ENCODE data around the gene PDK1.

The PDK1 gene

DNA sequence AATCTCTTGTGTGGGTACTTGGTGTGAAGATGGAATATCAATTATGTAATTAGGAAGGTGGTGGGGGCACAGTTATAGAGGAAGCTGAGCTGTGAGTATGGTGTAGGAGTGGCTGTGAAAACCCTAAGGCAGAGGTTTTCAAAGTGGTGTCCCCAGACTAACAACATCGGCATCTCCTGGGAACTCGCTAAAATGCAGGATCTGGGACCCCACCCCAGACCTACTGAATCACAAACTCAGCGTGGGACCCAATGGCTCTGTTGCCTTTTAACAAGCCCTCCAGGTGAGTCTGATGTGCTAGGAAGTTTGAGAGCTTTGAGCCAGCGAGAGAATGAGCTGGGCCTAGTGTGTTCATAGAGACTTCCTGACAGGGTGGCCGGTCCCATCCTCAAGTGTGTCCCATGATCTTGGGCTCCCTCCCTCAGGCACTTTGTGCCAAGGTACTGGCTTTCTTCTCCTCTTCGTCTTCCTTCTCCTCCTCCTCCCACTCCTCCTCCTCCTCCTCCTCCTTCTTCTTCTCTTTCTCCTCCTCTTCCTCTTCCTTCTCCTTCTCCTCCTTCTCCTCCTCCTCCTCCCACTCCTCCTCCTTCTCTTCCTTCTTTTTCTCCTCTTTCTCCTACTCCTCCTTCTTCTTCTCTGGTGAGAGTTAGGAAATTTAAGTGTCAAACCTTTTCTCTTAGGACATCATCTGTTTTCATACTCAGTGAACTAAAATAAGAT, 86.6 kb downstream of the PDK1 start:
- no peak for DNase-seq (ENCODE audit: low spot score)

DNA sequence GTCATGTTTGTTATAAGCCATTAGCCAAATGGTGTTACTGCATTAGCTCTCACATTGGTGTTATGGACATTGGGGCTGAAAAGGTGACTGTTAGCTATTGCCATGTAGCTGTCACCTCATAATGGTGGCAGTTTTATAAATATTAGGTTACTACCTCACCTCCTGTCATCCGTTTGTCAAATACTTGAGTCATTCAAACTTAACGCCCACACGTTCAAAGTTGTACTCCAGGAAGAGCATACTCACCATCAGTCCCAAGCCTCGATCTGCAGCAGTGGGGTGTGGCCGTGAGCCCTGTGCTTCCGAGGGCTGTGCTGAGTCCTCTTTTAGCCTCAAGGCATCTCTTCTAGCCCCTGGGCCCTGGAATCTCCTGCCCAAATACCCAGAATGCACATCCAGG, 87.3 kb downstream of the PDK1 start:
- no peak for DNase-seq (ENCODE audit: low spot score)

DNA sequence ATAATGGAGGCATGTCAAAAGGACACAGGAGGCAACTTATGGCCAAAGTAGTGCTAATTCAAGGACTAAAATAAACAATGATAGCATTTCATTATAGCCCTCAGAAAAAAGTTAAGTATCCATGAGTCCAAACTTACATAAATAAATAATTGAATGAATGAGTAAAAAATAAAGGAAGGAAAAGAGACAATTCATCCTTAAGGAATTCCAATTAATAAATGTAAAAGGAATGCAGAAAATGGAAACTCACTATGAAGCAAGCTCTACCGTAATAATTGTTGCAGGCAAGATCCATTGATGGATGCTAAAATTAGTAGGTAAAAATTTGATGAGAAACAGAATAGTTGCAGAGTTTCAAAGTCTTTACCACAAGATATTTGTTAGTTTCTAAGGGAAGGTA, 91.5 kb downstream of the PDK1 start:
- no peak for DNase-seq (ENCODE audit: low spot score)

DNA sequence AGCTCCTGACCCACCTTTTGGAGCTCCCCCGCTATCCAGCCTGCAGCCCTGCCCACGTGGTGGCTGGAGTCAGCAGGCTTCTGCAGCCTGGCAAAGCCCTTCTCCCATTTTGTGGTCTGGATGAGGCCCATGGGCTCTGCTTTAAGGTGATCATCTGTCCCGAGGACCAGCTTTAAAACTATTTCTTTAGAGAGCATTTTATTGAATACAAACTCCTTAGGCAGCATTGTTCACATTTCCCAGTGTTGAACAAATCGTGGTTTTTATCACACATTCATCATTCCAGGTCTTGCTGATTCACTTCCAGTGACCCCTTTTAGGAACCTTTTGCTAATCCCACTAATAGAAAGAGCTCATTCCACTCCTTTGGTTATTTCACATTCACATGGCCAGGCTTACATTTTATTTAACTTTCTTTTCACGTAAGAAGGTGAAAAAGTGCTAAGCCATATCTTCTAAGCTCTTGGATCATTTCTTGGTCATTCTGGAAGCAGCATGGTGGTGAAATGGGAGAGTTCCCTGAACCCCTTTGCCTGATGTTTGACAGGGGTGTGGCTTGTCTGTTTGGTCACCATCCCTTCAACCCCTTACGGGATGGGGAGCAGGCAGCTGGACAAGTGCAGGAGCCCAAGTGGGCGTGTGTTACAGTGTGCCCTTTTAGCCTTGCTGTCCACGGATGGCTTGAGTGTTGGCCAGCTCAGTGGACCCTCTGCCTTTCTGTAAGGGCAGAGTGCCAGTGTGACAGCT, 99.4 kb downstream of the PDK1 start:
- no peak for DNase-seq (ENCODE audit: low spot score)

DNA sequence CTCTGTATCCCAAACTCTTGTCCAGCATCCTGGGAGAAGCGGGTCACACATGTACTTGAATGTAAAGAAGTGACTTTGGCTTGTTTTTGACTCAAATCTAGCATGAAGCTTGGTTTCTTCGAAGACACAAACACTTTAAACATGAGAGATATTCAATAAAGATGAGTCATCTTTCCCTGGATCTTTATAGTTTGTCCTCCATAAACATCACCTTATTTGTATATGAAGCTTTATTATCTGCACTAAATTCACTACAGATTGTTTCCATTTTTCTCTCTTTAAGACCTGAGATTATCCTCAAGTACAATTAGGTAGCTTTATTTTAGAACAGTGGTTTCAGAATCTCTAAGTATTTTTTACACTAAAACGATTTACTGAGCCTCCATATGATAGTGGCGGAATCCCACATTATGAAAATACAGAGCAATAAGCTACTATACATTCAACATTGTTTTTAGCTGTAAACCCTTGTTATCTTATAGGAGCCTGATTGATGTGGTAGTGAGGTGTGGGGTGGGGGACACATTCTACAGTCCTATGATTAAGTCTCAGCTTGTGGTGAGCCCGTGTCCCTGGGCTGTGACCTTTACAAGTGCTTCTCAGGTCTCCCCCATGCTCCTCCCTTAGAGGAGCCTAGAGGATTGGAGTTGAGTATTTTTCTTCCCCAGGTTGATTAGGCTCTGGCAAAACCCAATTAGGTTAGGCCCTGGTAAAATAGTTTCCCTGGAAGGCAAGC, 100.1 kb downstream of the PDK1 start:
- no peak for DNase-seq (ENCODE audit: low spot score)
